GM21526 (cell line): Measurements from ENCODE around the gene ZBTB32.
"Not testable (repeated sequence)": the region's sequence is repeated elsewhere in the genome, so short reads cannot be mapped to it uniquely, and the experiment has no call there.

Experiments used
- ATAC-seq: cut with Tn5 transposase; IDR thresholded peaks from one replicate; pipeline ENCODE4 v1.9.1; 2021; ENCODE audit warnings: moderate library complexity; ENCODE audit not compliant: unreplicated experiment, low FRiP score

Gene ZBTB32

GRCh38 chr19:35718345-35719041, 14.1 kb downstream of the ZBTB32 start:
- no peak for ATAC-seq

GRCh38 chr19:35719402-35720162, 15.2 kb downstream of the ZBTB32 start:
- ATAC-seq: no peak

DNA sequence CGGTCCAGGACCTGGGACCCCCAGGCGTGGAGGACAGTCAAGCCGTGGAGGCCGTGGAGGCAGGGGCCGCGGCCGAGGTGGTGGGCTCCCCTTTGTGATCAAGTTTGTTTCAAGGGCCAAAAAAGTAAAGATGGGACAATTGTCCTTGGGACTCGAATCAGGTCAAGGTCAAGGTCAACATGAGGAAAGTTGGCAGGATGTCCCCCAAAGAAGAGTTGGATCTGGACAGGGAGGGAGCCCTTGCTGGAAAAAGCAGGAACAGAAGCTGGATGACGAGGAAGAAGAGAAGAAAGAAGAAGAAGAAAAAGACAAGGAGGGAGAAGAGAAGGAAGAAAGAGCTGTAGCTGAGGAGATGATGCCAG, 15.8 kb downstream of the ZBTB32 start:
- ATAC-seq: no peak

DNA sequence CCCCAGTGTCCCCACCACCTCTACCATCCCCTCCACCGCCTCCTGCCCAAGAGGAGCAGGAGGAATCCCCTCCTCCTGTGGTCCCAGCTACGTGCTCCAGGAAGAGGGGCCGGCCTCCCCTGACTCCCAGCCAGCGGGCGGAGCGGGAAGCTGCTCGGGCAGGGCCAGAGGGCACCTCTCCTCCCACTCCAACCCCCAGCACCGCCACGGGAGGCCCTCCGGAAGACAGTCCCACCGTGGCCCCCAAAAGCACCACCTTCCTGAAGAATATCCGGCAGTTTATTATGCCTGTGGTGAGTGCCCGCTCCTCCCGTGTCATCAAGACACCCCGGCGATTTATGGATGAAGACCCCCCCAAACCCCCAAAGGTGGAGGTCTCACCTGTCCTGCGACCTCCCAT, 16.3 kb downstream of the ZBTB32 start:
- ATAC-seq: no peak

DNA sequence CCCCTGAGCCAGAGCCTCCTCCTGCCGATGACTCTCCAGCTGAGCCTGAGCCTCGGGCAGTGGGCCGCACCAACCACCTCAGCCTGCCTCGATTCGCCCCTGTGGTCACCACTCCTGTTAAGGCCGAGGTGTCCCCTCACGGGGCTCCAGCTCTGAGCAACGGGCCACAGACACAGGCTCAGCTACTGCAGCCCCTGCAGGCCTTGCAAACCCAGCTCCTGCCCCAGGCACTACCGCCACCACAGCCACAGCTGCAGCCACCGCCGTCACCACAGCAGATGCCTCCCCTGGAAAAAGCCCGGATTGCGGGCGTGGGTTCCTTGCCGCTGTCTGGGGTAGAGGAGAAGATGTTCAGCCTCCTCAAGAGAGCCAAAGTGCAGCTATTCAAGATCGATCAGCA, 17.0 kb downstream of the ZBTB32 start:
- no peak for ATAC-seq

DNA sequence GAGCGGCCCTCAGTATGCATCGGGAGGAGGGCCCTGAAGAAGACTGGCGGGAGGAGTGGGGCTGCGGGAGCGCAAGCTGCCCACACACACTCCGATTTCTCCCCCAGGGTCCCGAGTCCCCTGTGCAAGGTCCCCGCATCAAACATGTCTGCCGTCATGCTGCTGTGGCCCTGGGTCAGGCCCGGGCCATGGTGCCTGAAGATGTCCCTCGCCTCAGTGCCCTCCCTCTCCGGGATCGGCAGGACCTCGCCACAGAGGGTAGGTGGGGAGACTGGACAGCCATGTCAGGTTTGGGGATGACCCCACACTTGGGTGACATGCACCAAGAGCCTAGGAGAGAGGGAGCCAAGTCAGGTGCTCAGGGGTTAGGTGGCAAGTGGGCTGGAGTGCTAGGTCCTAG, 18.1 kb downstream of the ZBTB32 start:
- ATAC-seq: no peak

- ATAC-seq: no peak
These were observed 18.5 kb downstream of the ZBTB32 start for GRCh38 chr19:35722897-35723296.

DNA sequence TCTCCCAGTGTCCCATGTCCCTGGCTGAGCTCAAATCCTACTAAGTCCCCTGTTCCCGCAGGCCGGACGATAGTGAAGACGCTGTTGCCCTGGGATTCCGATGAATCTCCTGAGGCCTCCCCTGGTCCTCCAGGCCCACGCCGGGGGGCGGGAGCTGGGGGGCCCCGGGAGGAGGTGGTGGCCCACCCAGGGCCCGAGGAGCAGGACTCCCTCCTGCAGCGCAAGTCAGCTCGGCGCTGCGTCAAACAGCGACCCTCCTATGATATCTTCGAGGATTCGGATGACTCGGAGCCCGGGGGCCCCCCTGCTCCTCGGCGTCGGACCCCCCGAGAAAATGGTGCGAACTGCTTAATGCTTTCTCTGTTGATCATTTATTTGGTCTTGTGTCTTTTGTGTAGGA, 19.3 kb downstream of the ZBTB32 start:
- ATAC-seq: no peak

- ATAC-seq: not testable (repeated sequence)
These were observed 19.8 kb downstream of the ZBTB32 start for GRCh38 chr19:35724132-35724531.

DNA sequence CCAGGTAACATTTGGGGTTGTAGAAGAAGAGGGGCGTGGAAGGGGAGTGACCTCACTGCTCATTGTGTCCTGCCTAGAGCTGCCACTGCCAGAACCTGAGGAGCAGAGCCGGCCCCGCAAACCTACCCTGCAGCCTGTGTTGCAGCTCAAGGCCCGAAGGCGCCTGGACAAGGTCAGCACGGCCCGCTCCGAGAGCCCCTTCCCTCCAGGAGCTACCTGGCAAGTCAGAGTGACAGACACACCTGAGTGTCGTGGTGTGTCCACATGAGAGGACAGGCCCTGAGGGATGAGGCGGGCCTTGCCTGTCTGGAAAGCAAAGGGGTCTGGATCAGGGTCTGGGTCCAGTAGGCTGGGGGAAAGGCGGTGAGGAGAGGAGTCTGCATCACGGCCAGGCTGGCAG, 20.2 kb downstream of the ZBTB32 start:
- ATAC-seq: no peak

- ATAC-seq: no peak
These were observed 21.0 kb downstream of the ZBTB32 start for GRCh38 chr19:35725216-35725861.

DNA sequence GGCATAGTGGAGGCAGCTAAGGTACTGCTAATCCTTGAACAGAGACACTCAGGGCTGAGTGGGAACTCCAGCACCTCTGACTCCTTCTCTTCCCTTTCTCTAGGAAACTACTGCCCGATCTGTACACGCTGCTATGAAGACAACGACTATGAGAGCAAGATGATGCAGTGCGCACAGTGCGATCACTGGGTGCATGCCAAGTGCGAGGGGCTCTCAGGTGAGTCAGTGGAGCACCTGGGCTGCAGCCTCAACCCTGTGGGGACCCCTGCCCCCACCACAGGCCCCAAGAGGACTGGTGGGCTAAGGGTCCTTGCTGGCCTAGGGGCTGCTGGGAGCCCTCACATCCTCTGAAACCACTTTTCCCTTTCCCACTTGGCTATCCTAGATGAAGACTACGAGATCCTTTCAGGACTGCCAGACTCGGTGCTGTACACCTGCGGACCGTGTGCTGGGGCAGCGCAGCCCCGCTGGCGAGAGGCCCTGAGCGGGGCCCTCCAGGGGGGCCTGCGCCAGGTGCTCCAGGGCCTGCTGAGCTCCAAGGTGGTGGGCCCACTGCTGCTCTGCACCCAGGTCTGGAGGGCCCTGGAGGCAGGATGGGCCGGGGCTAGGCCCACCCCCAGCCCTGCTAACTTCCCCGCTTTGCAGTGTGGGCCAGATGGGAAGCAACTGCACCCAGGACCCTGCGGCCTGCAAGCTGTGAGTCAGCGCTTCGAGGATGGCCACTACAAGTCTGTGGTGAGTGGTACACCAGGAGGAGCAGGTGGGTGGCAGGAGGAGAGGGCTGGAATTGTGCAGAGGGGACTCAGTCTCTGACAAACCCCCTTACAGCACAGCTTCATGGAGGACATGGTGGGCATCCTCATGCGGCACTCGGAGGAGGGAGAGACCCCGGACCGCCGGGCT, 22.9 kb downstream of the ZBTB32 start:
- ATAC-seq: no peak

DNA sequence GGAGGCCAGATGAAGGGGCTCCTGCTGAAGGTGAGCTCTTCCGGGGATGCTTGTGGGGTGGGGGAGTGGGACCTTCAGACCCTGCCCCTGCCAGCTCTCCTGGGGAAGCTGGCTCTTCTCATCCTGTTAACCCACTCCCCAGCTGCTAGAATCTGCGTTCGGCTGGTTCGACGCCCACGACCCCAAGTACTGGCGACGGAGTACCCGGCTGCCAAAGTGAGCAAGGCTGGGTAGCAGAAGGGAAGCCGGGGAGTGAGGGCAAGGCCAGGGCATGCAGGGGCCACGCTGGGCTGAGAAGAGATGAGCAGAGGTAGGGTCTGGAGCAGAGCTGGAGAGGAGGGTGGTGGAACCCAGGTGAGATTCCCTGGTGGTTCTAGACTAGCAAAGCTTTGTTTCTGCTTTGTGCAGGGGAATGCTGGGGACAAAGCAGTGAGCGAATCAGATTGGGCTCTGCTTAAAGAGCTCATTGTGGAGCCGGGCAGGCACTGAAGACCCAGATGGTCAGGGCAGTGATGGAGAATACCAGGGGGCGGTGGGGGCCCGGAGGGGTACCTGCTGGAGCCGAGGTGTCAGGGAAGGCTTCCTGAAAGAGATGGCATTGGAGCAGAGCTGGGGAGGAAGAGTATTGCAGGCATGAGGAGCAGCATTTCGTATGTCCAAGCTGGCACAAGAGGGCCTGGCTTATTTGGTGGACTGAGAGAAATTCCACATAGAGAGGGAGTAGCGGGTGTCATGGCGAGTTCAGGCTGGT, 23.8 kb downstream of the ZBTB32 start:
- ATAC-seq: no peak

DNA sequence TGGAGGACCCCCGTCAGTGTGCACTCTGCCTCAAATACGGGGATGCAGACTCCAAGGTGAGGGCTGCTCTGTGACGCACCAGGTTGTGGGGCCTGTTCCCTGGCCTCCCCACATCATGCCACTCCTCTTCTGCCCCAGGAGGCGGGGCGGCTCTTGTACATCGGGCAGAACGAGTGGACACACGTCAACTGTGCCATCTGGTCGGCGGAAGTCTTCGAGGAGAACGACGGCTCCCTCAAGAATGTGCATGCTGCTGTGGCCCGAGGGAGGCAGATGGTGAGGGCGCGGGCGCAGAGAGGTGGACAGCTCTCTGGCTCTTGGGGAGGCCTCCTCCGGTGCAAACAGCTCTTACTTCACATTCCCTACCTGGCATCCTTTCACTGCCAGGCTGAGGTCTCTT, 24.7 kb downstream of the ZBTB32 start:
- no peak for ATAC-seq

GRCh38 chr19:35729763-35730162, 25.4 kb downstream of the ZBTB32 start:
- no peak for ATAC-seq

GRCh38 chr19:35730326-35730725, 26.0 kb downstream of the ZBTB32 start:
- ATAC-seq: no peak

DNA sequence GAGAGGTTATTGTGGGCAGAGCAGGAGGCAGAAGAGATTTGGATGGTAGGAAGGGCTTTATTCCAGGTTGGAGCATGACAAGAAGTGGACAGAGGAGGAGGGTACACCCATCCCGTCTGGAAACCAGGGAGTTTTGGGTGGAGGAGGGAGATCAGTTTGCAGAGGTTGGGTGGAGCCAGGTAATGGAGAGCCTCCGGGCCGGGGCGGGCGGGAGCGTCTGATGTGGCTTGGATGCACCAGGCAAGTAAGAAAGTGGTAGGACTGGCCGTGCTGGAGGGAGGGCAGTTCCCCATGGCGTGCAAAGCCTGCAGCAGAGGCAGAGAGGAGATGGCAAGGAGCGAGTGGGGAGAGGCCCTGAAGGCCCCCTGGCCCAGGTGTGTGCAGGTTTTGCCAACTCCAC, 27.0 kb downstream of the ZBTB32 start:
- no peak for ATAC-seq

- ATAC-seq: no peak
These were observed 27.5 kb downstream of the ZBTB32 start for GRCh38 chr19:35731779-35732405.

GRCh38 chr19:35732540-35733179, 28.3 kb downstream of the ZBTB32 start:
- no peak for ATAC-seq
